Activated T-helper 1 cell treated with anti-CD3 and anti-CD28 coated beads, Interleukin-12 subunit alpha, Interleukin-12 subunit beta, Interleukin-2, Interleukin-4 antibody, amounts not matched to agents 30 ng/mL and 10 ng/mL and 1 ng/mL, durations not matched to agents 14 hours and 24 hours and 36 hours (primary cell): Measurements from ENCODE around the gene SLC35F1. TPM values are rescaled to one million over a fixed set of nuclear protein-coding genes. Genes with fewer than 3 reads are reported as not detected.

Source experiments
- DNase-seq: peaks from one replicate; pipeline ENCODE4 v3.0.0; 2021; ENCODE audit warnings: low spot score
- H3K27ac Mint-ChIP-seq: one replicate; pipeline ENCODE4 v1.8.0; 2021; ENCODE audit warnings: mild to moderate bottlenecking, mixed read lengths
- H3K27me3 Mint-ChIP-seq: one replicate; pipeline ENCODE4 v1.8.0; 2022; ENCODE audit warnings: mild to moderate bottlenecking, moderate library complexity, mixed read lengths; ENCODE audit not compliant: insufficient read depth
- H3K36me3 Mint-ChIP-seq: one replicate; pipeline ENCODE4 v1.8.0; 2021; ENCODE audit warnings: low read depth, mixed read lengths
- H3K4me1 Mint-ChIP-seq: one replicate; pipeline ENCODE4 v1.8.0; 2021; ENCODE audit warnings: low read depth, mixed read lengths
- H3K4me3 Mint-ChIP-seq: one replicate; pipeline ENCODE4 v1.8.0; 2021; ENCODE audit warnings: mild to moderate bottlenecking, moderate library complexity, mixed read lengths
- H3K9me3 Mint-ChIP-seq: one replicate; pipeline ENCODE4 v1.8.0; 2021; ENCODE audit warnings: mixed read lengths
- intact Hi-C: fragments of 100-400 bp; cut with micrococcal nuclease; formaldehyde crosslinking; loops from one replicate; pipeline ENCODE4 v1.15.1; 2024
- total RNA-seq: library from RNA; stranded (reverse); gene quantifications from 2 replicates; pipeline ENCODE4 v1.2.3, GENCODE V29; 2022

Gene SLC35F1
- total RNA-seq, 1 donor from 2014 or later, result not detected

DNA sequence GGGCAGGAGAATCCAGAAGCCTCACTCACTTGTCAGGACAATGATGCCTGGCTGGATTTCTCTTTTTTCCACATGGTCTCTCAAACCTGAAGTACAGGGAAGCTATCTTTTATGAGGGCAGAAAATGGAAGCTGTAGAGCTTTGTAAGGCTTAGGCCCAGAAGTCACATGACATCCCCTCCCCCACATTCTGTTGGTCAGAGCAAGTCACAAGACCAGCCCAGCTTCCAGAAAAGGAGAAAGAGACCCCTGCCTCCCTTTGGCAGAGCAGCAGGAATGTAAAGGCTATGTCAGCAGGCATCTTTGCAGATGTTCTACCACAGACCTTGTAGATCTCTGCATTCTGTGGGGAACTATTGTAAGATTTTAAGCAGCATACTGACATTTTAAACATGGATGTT, 245.5 kb downstream of the SLC35F1 start:
- DNase-seq, result no peak
- H3K36me3 Mint-ChIP-seq, result no peaks in the 10 kb centered on the region
- no peaks in the 10 kb centered on the region for H3K4me1 Mint-ChIP-seq
- H3K27ac Mint-ChIP-seq, result no peak overlapping the region
- peaks cover 6% of the 10 kb centered on the region for H3K27me3 Mint-ChIP-seq
- intact Hi-C loops, result no loop called here
- no peaks in the 10 kb centered on the region for H3K9me3 Mint-ChIP-seq
- H3K4me3 Mint-ChIP-seq, result no peak overlapping the region

- peaks cover 2% of the 10 kb centered on the region for H3K27me3 Mint-ChIP-seq
- no peaks in the 10 kb centered on the region for H3K9me3 Mint-ChIP-seq
- H3K27ac Mint-ChIP-seq, result no peak overlapping the region
- DNase-seq, result no peak
- no peak overlapping the region for H3K4me3 Mint-ChIP-seq
- intact Hi-C loops, result no loop called here
- H3K36me3 Mint-ChIP-seq, result no peaks in the 10 kb centered on the region
- H3K4me1 Mint-ChIP-seq, result no peaks in the 10 kb centered on the region
Observed at GRCh38 chr6:118161343-118161742, 254.3 kb downstream of the SLC35F1 start.

- intact Hi-C loops, result no loop called here
- H3K4me1 Mint-ChIP-seq, result no peaks in the 10 kb centered on the region
- H3K27ac Mint-ChIP-seq, result no peak overlapping the region
- H3K27me3 Mint-ChIP-seq, result peaks cover 2% of the 10 kb centered on the region
- H3K9me3 Mint-ChIP-seq, result no peaks in the 10 kb centered on the region
- no peaks in the 10 kb centered on the region for H3K36me3 Mint-ChIP-seq
- no peak for DNase-seq
- no peak overlapping the region for H3K4me3 Mint-ChIP-seq
Observed at GRCh38 chr6:118163542-118163941, 256.5 kb downstream of the SLC35F1 start.

DNA sequence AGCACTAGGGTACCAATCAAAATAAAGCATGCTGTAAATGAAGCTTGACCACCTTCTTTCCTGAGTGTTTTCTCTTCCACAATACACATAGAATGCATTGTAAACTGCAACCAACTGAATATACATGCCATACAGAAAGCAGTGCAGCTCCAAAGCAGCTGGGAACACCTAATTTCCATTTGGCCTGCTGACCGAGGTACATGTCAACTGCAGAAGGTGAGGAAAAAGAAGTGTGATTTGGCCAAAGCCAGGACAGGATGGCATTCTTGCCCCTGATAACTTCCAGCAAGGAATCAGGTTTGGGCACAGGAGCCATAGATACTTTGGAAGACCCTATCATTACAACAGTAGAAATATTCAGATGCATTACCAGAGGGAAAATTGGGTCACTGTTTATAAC, 258.4 kb downstream of the SLC35F1 start:
- intact Hi-C loops, result no loop called here
- H3K36me3 Mint-ChIP-seq, result no peaks in the 10 kb centered on the region
- H3K9me3 Mint-ChIP-seq, result no peaks in the 10 kb centered on the region
- no peaks in the 10 kb centered on the region for H3K4me1 Mint-ChIP-seq
- H3K27me3 Mint-ChIP-seq, result no peaks in the 10 kb centered on the region
- H3K4me3 Mint-ChIP-seq, result no peak overlapping the region
- no peak for DNase-seq
- H3K27ac Mint-ChIP-seq, result no peak overlapping the region

GRCh38 chr6:118168421-118168820, 261.4 kb downstream of the SLC35F1 start:
- Mint-ChIP-seq H3K4me1 (no peaks in the 10 kb centered on the region), H3K9me3 (peaks cover 1% of the 10 kb centered on the region), H3K27ac (no peak overlapping the region), H3K36me3 (no peaks in the 10 kb centered on the region), H3K27me3 (peaks cover 2% of the 10 kb centered on the region), H3K4me3 (no peak overlapping the region)
- no peak for DNase-seq
- intact Hi-C loops, result no loop called here

DNA sequence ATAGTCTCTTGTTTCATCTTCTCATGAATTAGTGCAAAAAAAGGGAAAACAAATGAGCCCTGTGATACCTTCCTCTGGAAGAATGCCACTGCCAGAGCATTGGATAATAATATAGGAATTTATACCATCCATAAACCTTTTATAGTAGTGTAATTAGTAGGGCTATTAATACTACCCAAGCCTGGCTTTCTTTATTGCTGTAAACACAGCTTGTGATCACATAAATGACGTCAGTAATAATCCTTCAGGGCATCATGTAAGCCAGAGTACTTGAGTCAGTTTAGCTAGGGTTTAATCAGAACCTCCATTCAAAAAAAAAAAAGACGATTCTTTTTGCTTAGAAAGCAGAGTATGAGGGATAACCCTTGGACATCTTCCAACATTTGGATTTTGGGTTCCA, 264.8 kb downstream of the SLC35F1 start:
- Mint-ChIP-seq H3K36me3 (no peaks in the 10 kb centered on the region), H3K4me3 (no peak overlapping the region), H3K27ac (no peak overlapping the region), H3K9me3 (peaks cover 9% of the 10 kb centered on the region), H3K4me1 (no peaks in the 10 kb centered on the region), H3K27me3 (peaks cover 4% of the 10 kb centered on the region)
- intact Hi-C loops, result no loop called here
- no peak for DNase-seq

- Mint-ChIP-seq H3K27me3 (peaks cover 7% of the 10 kb centered on the region), H3K9me3 (peaks cover 9% of the 10 kb centered on the region), H3K4me3 (no peak overlapping the region), H3K36me3 (no peaks in the 10 kb centered on the region), H3K4me1 (no peaks in the 10 kb centered on the region), H3K27ac (no peak overlapping the region)
- no peak for DNase-seq
- intact Hi-C loops, result no loop called here
Observed at GRCh38 chr6:118174071-118174470, 267.0 kb downstream of the SLC35F1 start.

DNA sequence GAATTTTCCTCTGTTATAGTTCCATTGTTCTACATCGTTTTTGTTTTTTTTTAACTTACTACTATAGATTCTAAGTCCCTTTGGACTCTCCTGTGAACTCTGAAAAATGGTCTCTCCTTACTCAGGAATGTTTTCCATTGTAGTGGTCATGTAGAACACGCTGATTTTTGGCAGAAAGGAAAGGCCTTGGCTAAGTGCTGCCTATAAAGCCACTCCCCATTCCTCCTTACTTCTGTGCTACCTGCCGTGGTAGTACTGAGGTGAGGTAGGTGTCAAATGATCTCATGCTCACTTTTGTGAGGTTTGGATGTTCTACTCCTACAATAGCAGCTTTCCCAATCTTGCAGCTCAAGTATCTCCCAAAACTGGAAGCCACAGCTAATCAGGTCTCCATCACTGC, 270.7 kb downstream of the SLC35F1 start:
- intact Hi-C loops, result no loop called here
- no peak overlapping the region for H3K4me3 Mint-ChIP-seq
- H3K27ac Mint-ChIP-seq, result no peak overlapping the region
- no peak for DNase-seq
- H3K36me3 Mint-ChIP-seq, result no peaks in the 10 kb centered on the region
- H3K27me3 Mint-ChIP-seq, result peaks cover 7% of the 10 kb centered on the region
- peaks cover 9% of the 10 kb centered on the region for H3K9me3 Mint-ChIP-seq
- H3K4me1 Mint-ChIP-seq, result no peaks in the 10 kb centered on the region

- H3K27me3 Mint-ChIP-seq, result peaks cover 6% of the 10 kb centered on the region
- H3K36me3 Mint-ChIP-seq, result no peaks in the 10 kb centered on the region
- DNase-seq, result no peak
- H3K27ac Mint-ChIP-seq, result no peak overlapping the region
- intact Hi-C loops, result no loop called here
- no peaks in the 10 kb centered on the region for H3K4me1 Mint-ChIP-seq
- peaks cover 4% of the 10 kb centered on the region for H3K9me3 Mint-ChIP-seq
- no peak overlapping the region for H3K4me3 Mint-ChIP-seq
Observed at GRCh38 chr6:118179048-118179447, 272.0 kb downstream of the SLC35F1 start.

DNA sequence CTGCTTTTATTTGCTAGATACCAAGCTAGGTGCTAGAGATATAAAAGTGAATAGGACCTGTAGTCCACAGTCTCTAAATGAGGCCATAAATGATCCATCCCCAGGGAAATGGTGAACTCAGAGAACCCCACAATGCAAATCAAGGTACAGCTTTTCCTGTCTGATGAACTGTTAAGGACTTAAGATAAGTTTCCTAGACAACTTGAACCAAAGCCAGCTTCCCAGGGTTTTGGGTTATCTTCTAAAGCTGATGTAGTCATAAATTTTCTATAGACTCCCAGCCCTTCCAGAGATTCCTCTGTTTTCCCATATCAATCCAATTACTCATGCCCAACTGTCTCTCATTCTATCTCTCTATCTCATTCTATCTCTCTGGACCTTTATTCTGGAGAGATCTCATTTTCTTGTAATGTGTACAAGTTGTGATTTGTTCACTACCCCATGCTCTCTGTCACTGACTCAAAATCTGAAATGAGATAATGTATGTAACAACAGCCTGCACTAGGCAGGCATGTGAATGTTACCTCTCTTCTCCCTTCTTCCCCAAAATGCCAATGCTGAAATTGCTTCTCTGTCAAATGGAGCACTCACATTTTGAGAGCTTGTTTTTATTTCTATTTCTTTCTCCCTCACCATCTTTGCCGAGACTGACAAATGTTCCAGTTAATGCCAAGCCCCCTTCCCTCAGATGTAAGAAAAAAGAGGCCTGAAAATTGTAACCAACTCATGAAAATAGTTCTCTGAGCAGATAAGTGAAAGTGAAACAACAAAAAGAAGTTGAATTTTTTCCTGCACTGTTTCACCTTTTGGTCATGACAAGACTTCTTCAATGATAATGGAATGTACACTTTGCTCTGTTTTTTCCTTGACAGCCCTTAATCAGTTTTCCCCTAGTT, 279.9 kb downstream of the SLC35F1 start:
- peak overlapping the region; percentile 31 for H3K4me3 Mint-ChIP-seq
- H3K27ac Mint-ChIP-seq, result peak overlapping the region; percentile 61
- intact Hi-C loops, result loop anchor here (2.0 kb wide), 1 partner anchor 64 kb away; no protein-coding TSS in a partner anchor
- H3K36me3 Mint-ChIP-seq, result peaks cover 2% of the 10 kb centered on the region
- no peaks in the 10 kb centered on the region for H3K9me3 Mint-ChIP-seq
- no peak for DNase-seq
- H3K27me3 Mint-ChIP-seq, result peaks cover 3% of the 10 kb centered on the region
- H3K4me1 Mint-ChIP-seq, result peaks cover 12% of the 10 kb centered on the region

GRCh38 chr6:118187568-118188164, 280.6 kb downstream of the SLC35F1 start:
- Mint-ChIP-seq H3K27ac (peak overlapping the region; percentile 61), H3K27me3 (peaks cover 3% of the 10 kb centered on the region), H3K4me1 (peaks cover 12% of the 10 kb centered on the region), H3K36me3 (peaks cover 2% of the 10 kb centered on the region), H3K9me3 (no peaks in the 10 kb centered on the region), H3K4me3 (no peak overlapping the region)
- DNase-seq, result no peak
- intact Hi-C loops, result loop anchor here (2.0 kb wide), 1 partner anchor 65 kb away; no protein-coding TSS in a partner anchor

DNA sequence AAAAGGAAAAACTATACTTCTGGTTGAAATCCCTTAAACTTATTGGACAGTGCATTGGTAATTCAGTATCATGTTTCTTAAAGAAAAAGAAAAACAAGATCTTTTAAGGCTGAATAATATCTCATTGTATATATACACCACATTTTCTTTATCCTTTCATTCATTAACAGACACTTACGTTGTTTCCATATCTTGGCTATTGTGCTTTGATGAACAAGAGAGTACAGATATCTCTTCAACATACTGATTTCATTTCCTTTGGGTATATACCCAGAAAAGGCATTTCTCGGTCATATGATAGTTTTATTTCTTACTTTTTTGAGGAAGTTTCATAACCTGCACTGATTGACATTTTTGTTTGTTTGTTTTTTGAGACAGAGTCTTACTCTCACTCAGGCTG, 281.5 kb downstream of the SLC35F1 start:
- H3K9me3 Mint-ChIP-seq, result no peaks in the 10 kb centered on the region
- intact Hi-C loops, result no loop called here
- no peak for DNase-seq
- peaks cover 12% of the 10 kb centered on the region for H3K4me1 Mint-ChIP-seq
- H3K36me3 Mint-ChIP-seq, result peaks cover 2% of the 10 kb centered on the region
- no peak overlapping the region for H3K27ac Mint-ChIP-seq
- H3K27me3 Mint-ChIP-seq, result no peaks in the 10 kb centered on the region
- H3K4me3 Mint-ChIP-seq, result no peak overlapping the region

- intact Hi-C loops, result no loop called here
Observed at GRCh38 chr6:118197539-118197938, 290.5 kb downstream of the SLC35F1 start.

More at GRCh38 chr6:118197539-118197938, 290.5 kb downstream of the SLC35F1 start:
- H3K4me1 Mint-ChIP-seq, result no peaks in the 10 kb centered on the region
- H3K27me3 Mint-ChIP-seq, result peaks cover 5% of the 10 kb centered on the region
- H3K4me3 Mint-ChIP-seq, result no peak overlapping the region
- no peak for DNase-seq
- H3K36me3 Mint-ChIP-seq, result no peaks in the 10 kb centered on the region
- H3K27ac Mint-ChIP-seq, result no peak overlapping the region
- H3K9me3 Mint-ChIP-seq, result no peaks in the 10 kb centered on the region
